Hematopoietic multipotent progenitor cell treated with erythropoietin and hydrocortisone succinate and interleukin-3 and kit ligand, for 4 days (in vitro differentiated cells): ENCODE results near the gene THSD7A.

Source experiments
- DNase-seq: peaks from one replicate; pipeline ENCODE4 v3.0.0-alpha.2; 2015

Gene THSD7A

DNA sequence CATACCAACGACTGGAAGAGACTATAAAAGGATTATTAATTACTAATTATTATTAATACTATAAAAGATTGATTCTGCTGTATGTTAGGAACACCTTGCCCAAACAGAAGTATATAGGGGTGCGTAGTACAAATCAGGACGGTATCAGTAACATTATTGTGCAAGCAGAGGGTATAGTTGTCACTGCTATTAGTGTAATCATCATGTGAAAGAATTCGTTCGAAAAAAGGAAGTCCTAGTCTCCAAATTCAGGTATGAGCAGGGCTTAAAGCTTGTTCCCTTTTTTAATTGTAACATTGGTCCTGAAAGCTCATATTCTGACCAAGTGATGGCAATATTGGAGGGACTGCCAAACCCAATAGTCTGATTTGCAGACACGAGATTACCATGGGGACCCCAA lies 81.8 kb downstream of the THSD7A start:
- DNase-seq, result peak; percentile 47

- DNase-seq, result no peak
These were observed 82.4 kb downstream of the THSD7A start for GRCh38 chr7:11749629-11750028.

DNA sequence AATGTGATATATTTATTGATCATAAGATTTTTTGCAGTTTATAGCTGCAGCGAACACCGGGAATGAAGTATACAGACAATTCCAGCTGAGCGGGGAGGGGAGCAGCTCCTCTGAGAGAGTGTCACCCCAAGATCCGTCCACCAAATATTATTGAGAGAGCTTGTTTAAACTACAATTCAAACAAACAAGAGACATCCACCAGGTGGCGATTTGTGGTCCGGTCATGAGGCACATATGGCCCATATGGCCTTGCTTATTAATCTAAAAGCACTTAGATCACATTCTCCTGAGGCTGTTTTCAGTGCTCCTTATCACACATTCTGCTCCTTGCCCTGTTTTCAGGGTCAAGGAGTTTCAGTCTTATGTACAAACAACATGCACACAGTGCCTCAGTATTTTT lies 83.1 kb downstream of the THSD7A start:
- DNase-seq, result peak; percentile 37

GRCh38 chr7:11747715-11748485 lies 84.1 kb downstream of the THSD7A start:
- no peak for DNase-seq

DNA sequence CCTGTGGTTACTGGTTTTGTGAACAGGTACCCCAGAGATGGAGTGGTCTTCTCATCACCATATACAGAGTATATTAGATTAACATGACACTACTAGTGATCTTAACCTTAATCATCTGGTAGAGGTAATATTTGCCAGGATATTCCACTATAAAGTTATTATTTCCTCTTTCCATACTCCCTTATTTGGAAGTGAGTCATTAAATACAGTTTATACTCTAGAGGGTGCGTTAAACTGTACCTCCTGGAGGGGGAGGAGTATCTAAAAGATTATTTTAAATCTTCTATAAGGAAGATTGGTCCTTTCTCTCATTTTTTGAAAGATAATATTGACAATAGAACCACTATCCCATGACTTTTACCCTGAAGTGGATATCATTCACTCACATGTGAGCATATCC lies 85.4 kb downstream of the THSD7A start:
- DNase-seq, result no peak

DNA sequence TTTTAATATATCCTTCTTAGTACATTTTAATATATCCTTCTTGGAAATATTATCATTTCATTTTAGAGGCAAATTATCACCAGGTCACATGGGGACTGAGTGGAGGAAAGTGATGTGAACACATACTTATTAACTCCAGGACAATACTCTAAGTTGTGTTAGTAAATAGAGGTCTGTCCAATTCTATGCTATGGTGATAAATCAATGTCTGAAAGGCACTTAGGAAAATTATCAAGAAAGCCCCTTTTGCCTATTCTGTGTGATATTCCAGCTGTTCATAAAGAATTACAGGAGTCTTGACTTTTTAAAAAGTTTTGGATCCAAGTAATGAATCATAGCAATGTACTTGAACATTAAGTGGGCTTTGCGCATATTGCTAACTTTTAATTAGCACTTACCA lies 88.5 kb downstream of the THSD7A start:
- no peak for DNase-seq

DNA sequence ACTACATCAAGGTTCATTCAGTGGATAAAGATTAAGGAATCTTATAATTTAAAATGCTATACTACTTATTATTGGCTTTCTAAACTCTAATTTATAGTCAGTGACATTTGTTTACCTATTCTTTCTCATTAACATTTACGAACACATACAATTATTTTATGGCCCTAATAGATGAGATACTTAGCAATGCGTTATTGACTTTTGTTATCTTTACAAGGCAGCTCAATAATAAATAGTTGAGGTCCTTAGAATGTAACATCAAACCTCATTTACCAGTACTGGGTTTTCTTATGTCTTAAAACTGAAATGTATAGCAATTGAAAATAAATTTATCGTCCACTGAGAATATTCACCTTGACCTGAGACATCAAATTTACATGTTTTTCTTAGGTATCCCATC lies 89.0 kb downstream of the THSD7A start:
- no peak for DNase-seq

GRCh38 chr7:11742496-11742895 lies 89.5 kb downstream of the THSD7A start:
- no peak for DNase-seq

- DNase-seq, result no peak
These were observed 94.3 kb downstream of the THSD7A start for GRCh38 chr7:11737723-11738122.

- DNase-seq, result no peak
These were observed 99.8 kb downstream of the THSD7A start for GRCh38 chr7:11732207-11732606.

- no peak for DNase-seq
These were observed 101.3 kb downstream of the THSD7A start for GRCh38 chr7:11730725-11731124.

GRCh38 chr7:11727864-11728263 lies 104.1 kb downstream of the THSD7A start:
- DNase-seq, result no peak

DNA sequence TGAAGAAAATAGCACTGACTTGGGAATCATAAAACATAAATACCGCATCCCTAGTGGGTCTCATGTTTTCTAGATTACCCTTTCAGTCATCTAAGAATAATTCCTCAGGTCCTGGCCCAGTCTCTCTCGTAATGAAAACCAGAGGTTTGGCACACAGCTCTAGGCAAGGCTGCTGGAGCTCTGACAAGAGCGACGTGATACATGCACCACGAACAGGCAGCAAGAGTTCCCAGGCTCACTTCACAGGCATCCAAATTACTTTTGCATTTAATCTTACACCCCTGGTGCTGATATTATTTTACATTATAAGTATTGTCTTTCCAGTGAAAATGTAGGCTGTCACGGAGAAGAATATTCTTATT lies 105.2 kb downstream of the THSD7A start:
- no peak for DNase-seq

DNA sequence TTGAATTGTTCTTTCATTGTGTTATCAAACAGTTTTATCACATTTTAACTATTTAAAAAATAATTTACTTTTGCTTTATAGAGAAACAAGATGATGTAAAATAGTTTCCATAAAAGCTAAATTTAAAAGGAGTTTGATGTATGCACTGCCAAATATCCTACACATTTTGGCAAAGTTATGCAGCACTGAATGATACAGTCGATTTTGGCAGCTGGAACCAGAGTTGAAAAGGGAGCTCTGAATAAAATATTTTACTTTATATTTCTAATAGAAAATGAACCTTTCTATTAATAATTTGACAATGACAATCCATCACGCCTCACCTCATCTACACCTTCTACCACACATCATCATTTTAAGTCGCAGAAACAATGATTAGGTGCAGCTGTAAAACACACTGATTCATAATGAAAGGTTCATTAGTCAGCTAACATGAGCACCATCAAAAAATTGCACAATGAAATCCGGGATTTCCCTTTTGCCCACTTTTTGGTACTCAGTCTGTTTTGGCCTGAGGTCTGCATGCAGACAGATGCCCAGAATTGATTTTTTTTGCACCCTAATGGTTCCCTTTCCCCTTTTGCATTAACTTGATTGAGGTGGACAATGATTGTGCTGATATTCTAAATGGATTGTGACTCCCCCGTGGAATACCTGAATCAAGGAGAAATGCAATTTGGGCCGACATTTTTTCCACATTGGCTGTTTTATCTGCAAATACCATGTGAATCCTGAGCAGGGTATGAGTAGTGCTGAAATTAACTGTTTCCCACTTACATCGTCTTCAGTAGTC lies 105.8 kb downstream of the THSD7A start:
- DNase-seq, result no peak

DNA sequence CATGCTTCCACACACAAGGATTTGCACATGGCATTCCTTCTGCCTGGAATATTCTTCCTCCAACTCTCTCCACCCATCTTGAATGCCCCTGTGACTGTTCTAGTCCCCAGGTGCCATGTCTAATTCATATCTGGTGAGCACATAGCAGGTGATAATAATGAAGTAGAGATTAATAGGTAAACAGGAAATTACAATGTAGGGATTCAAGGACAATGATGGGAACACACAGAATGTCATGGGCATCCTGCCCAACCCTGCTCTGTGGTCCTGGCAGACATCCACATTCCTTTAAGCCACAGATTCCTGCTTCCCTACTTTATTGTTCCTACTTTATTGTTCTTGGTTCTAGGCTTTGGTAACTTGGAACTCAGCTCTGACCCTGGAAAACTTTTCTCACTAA lies 115.8 kb downstream of the THSD7A start:
- DNase-seq, result no peak

DNA sequence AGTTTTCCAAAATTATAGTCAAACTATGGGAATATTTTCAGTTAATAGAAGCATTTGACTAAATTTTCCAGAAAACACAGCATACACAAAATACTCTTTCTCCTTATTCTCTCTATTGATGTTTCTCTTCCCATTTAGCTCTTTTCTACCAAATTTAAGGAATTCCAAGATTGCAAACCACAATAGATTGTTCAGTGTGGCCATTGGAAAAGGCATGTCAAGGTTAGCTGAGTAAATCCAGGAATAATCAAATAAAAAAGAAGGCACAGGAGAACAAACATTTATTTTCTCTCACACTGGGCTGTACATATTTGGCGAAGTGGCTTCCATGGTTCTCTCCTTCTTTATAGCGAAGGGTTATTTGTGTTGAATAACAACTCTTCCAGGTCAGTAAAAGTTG lies 117.3 kb downstream of the THSD7A start:
- DNase-seq, result no peak

GRCh38 chr7:11714205-11714604 lies 117.8 kb downstream of the THSD7A start:
- no peak for DNase-seq

GRCh38 chr7:11713352-11713751 lies 118.6 kb downstream of the THSD7A start:
- DNase-seq, result no peak

GRCh38 chr7:11710377-11710776 lies 121.6 kb downstream of the THSD7A start:
- DNase-seq, result no peak

DNA sequence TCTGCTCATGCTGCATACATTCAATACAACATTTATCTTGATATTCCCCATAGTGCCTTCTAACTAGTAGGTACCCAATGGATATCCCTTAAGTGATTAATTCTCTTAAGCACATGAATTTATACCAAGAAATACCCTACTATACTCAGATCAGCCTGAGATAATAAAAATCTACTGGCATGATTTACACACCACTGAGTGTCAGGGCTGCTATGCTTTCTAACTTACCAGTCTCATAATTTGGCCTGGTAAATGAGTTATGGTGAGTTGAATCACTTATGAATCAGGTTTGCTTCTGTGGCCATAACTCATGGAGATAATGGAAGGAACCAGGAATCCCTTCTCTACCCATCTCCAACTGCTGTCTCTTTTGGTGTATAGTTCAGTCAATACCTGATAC lies 122.8 kb downstream of the THSD7A start:
- no peak for DNase-seq

DNA sequence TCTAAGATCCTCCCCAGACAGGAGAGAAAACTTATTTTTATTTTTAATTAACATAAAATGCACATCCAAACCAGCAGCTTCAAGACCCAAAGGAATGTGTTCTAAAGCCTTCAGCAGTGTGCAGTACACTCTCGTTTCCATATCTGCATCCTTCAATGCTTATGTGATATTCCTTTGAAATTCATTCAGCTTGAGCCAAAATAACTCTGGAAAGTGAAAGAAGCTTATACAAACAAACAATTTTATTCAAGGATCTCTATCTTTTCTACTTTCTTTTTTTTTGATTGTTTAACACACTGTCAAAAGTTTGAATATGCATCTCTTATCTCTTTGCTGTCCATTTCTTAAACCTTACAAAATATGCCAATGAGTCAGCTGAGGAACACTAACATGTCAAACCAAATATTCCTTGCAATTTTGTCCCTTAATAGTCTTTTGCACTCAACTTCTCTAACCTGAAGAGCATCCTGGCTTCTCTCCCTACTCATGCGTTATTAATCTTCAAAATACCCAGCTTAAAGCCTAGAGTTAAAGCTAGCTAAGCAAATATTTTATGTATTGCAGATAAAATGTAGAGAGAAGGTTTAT lies 124.3 kb downstream of the THSD7A start:
- no peak for DNase-seq

- peak; percentile 0 for DNase-seq
These were observed 125.1 kb downstream of the THSD7A start for GRCh38 chr7:11706666-11707605.

- DNase-seq, result no peak
These were observed 128.2 kb downstream of the THSD7A start for GRCh38 chr7:11703829-11704228.
